PC-3 (cell line): ENCODE measurements around the gene SLC16A3. TPM values are rescaled to one million over a fixed set of nuclear protein-coding genes. Genes with fewer than 3 reads are reported as not detected.

Source experiments
- ATAC-seq: fragments of 200-7000 bp; cut with Tn5 transposase; 2 replicates; pipeline ENCODE4 v1.9.1; 2020; ENCODE audit warnings: mild to moderate bottlenecking, moderate library complexity
- BruUV-seq: library from RNA; stranded (reverse); fragments of 400-500 nt; replicated peaks from 2 replicates; lab custom pipeline; 2021; lab: Mats Ljungman, UMichigan
- CTCF ChIA-PET: fragments of 300-600 bp; sonication (Branson Sonifier 250); formaldehyde crosslinking; loops from one replicate; lab custom pipeline; 2022; ENCODE audit warnings: antibody characterized with exemption; lab: Charles Lee
- POLR2A ChIA-PET: fragments of 300-600 bp; sonication (Branson Sonifier 250); formaldehyde crosslinking; loops from one replicate; lab custom pipeline; 2022; ENCODE audit warnings: antibody characterized with exemption; ENCODE audit not compliant: unreplicated experiment; lab: Charles Lee
- DNase-seq: peaks from one replicate; pipeline ENCODE4 v3.0.0-alpha.2; 2015
- H2AFZ ChIP-seq: fragments of 300-600 bp; sonication (generic); 2 replicates; pipeline ENCODE4 v1.6.0; 2016; ENCODE audit warnings: antibody characterized with exemption, low read length
- H3F3A ChIP-seq: fragments of 300-600 bp; sonication (generic); one replicate; pipeline ENCODE4 v1.6.0; 2017; ENCODE audit warnings: antibody characterized with exemption, low read length, control low read depth, mild to moderate bottlenecking; ENCODE audit not compliant: unreplicated experiment
- H3K27ac ChIP-seq: fragments of 300-600 bp; sonication (generic); 2 replicates; pipeline ENCODE4 v1.5.1; 2016; ENCODE audit warnings: mild to moderate bottlenecking, low read length
- H3K27me3 ChIP-seq: fragments of 300-600 bp; sonication (generic); 2 replicates; pipeline ENCODE4 v1.6.1; 2016; ENCODE audit warnings: low read length, mixed read lengths
- H3K36me3 ChIP-seq: fragments of 300-600 bp; sonication (generic); 2 replicates; pipeline ENCODE4 v1.6.1; 2016; ENCODE audit warnings: low read depth, mixed run types, low read length, mixed read lengths
- H3K4me1 ChIP-seq: fragments of 300-600 bp; sonication (generic); 2 replicates; pipeline ENCODE4 v1.5.1; 2016; ENCODE audit warnings: low read length; ENCODE audit not compliant: insufficient read depth
- H3K4me2 ChIP-seq: fragments of 300-600 bp; sonication (generic); 2 replicates; pipeline ENCODE4 v1.6.0; 2016; ENCODE audit warnings: low read length
- H3K4me3 ChIP-seq: fragments of 300-600 bp; sonication (generic); 2 replicates; pipeline ENCODE4 v1.5.1; 2016; ENCODE audit warnings: mild to moderate bottlenecking, low read length, mixed read lengths
- H3K79me2 ChIP-seq: fragments of 300-600 bp; sonication (generic); 2 replicates; pipeline ENCODE4 v1.6.1; 2017; ENCODE audit warnings: low read length, mixed read lengths
- H3K9ac ChIP-seq: fragments of 300-600 bp; sonication (generic); 2 replicates; pipeline ENCODE4 v1.6.0; 2016; ENCODE audit warnings: mild to moderate bottlenecking, low read length
- H3K9me2 ChIP-seq: fragments of 300-600 bp; sonication (generic); replicated peaks from 2 replicates; pipeline ENCODE4 v1.6.1; 2016; ENCODE audit warnings: mixed run types, low read length, mixed read lengths
- H3K9me3 ChIP-seq: fragments of 300-600 bp; sonication (generic); 2 replicates; pipeline ENCODE4 v1.6.1; 2016; ENCODE audit warnings: low read length, mixed read lengths
- H4K20me1 ChIP-seq: fragments of 300-600 bp; sonication (generic); 2 replicates; pipeline ENCODE4 v1.6.1; 2016; ENCODE audit warnings: low read length, mixed read lengths
- CTCF ChIP-seq: fragments of 300-600 bp; sonication (generic); conservative IDR thresholded peaks from 2 replicates; pipeline ENCODE4 v1.5.1; 2017; ENCODE audit warnings: antibody characterized with exemption, low read depth, mild to moderate bottlenecking, low read length
- EZH2 ChIP-seq: fragments of 300-600 bp; sonication (generic); IDR thresholded peaks from one replicate; pipeline ENCODE4 v1.6.1; 2017; ENCODE audit warnings: antibody characterized with exemption, mild to moderate bottlenecking, low read length; ENCODE audit not compliant: unreplicated experiment
- EZH2phosphoT487 ChIP-seq: fragments of 300-600 bp; sonication (generic); IDR thresholded peaks from 2 replicates; pipeline ENCODE4 v1.6.1; 2018; ENCODE audit warnings: mild to moderate bottlenecking, antibody characterized with exemption, low read length, borderline replicate concordance
- intact Hi-C: fragments of 100-400 bp; cut with micrococcal nuclease; formaldehyde crosslinking; loops from 2 replicates; pipeline ENCODE4 v1.9.0; 2023
- total RNA-seq: library from RNA; depleted of rRNA; stranded (reverse); fragments of >200 nt; gene quantifications from 2 replicates; pipeline ENCODE4 v1.2.3, GENCODE V29; 2014

The SLC16A3 gene
- total RNA-seq, 1 experiment from 2014 or later = 286 TPM

GRCh38 chr17:82273327-82274133 is 44.7 kb downstream of the SLC16A3 start, which contains the start of gene CSNK1D:
TSS of gene CSNK1D (minus strand) at chr17:82273700. CDS start at chr17:82273381, 319 bp downstream.
- DNase-seq = peak; percentile 81
- intact Hi-C loops = no loop called here
- peaks cover 41% of the 10 kb centered on the region for H4K20me1 ChIP-seq

DNA sequence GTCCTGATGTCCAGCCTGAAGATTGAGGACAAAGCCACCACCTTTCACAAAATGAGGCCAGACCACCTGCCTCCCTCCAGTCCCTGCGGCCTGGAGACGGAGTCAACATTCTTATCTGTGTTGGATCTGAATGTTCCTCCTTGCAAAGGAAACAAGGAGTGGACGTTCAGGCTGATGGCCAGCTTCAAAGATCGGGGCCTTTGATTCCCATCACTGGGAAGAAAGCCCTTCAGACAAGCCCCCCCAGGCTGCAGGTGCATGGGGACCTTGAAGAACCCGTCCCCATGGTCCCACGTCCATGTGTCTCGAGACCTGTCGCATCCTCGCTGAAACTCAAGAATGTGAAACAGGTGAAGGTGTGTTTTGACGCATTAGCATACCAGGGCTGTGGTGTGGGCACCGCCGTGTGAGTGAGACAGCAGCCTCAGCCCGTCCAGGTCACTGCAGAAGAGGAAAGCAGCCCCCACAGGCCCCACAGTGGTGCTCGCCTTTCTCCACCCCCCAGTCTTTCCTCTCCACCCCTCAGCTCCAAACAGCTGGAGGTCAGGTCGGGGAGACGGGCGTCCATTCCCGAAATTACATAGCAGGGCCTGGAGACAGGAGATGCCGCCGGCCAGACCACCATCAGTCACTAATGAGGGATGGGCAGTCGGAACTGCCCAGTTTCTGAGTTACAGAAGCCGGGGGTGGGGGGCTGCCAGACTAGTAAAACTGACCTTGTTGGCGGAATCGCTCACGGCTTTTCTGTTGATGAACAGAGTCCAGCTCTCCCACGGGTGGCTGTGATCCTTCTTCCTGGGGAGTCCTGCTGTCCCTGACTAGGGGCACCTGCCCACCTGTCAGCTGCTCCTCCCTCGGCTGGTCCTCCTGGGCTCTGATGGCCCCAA is 45.5 kb downstream of the SLC16A3 start:
- H3K9me3 ChIP-seq = no peaks in the 10 kb centered on the region
- CTCF ChIA-PET = no interaction called here
- H3K27ac ChIP-seq = peak overlapping the region; percentile 17; the same call in 1 of the 2 replicates
- POLR2A ChIA-PET = interaction anchor here (0.6 kb wide), 1 partner anchor 40 kb away, joined by 3 read pairs; no protein-coding TSS in a partner anchor
- DNase-seq (no peak), ATAC-seq (peak; percentile 2; the same call in 1 of the 2 replicates)
- H3K4me3 ChIP-seq = peak overlapping the region; percentile 90
- no peaks in the 10 kb centered on the region for H3F3A ChIP-seq
- TF ChIP-seq EZH2phosphoT487 = no peak
- no peak for TF ChIP-seq CTCF
- TF ChIP-seq EZH2 = no peak
- BruUV-seq = TSS peak; percentile 44
- peaks cover 41% of the 10 kb centered on the region for H3K4me1 ChIP-seq
- H4K20me1 ChIP-seq = peaks cover 32% of the 10 kb centered on the region
- H3K9me2 ChIP-seq = no peaks in the 10 kb centered on the region
- H3K4me2 ChIP-seq = peak overlapping the region; percentile 99
- peaks cover 48% of the 10 kb centered on the region for H3K79me2 ChIP-seq
- intact Hi-C loops = no loop called here
- H3K27me3 ChIP-seq = no peaks in the 10 kb centered on the region
- peak overlapping the region; percentile 99 for H3K9ac ChIP-seq
- H3K36me3 ChIP-seq = peaks cover 10% of the 10 kb centered on the region; the same call in 1 of the 2 replicates
- peak overlapping the region; percentile 89 for H2AFZ ChIP-seq

More at GRCh38 chr17:82273327-82274133, 44.7 kb downstream of the SLC16A3 start, which contains the start of gene CSNK1D:
- peak within 1 kb of the TSS; percentile 98 for H3K4me3 ChIP-seq
- no peaks in the 10 kb centered on the region for H3K27me3 ChIP-seq
- peaks cover 10% of the 10 kb centered on the region; the same call in 1 of the 2 replicates for H3K36me3 ChIP-seq
- peaks cover 6% of the 10 kb centered on the region for H3F3A ChIP-seq
- BruUV-seq = no TSS peak
- POLR2A ChIA-PET = interaction anchor here (0.6 kb wide), 1 partner anchor 39 kb away, joined by 3 read pairs; no protein-coding TSS in a partner anchor
- peak within 1 kb of the TSS; percentile 99 for H3K4me2 ChIP-seq
- H3K79me2 ChIP-seq = peaks cover 57% of the 10 kb centered on the region
- ATAC-seq = peak; percentile 81
- TF ChIP-seq CTCF (no peak), EZH2 (no peak), EZH2phosphoT487 (no peak)
- peak within 1 kb of the TSS; percentile 81 for H3K27ac ChIP-seq
- H3K9me2 ChIP-seq = no peaks in the 10 kb centered on the region
- peak within 1 kb of the TSS; percentile 89 for H2AFZ ChIP-seq
- CTCF ChIA-PET = no interaction called here
- H3K9me3 ChIP-seq = no peaks in the 10 kb centered on the region
- H3K9ac ChIP-seq = peak within 1 kb of the TSS; percentile 99
- peaks cover 49% of the 10 kb centered on the region for H3K4me1 ChIP-seq
